Epithelial cell of esophagus (primary cell): Measurements from ENCODE around the gene TOGARAM1.
A peak's percentile ranks its signal among the peaks of the same experiment; 100 is the strongest.

Experiments used
- DNase-seq: peaks from one replicate; pipeline ENCODE4 v3.0.0; 2010; ENCODE audit warnings: low read depth
- H3K4me3 ChIP-seq: 2 replicates; pipeline ENCODE4 v1.5.1; 2011; ENCODE audit warnings: mild to moderate bottlenecking, low read length, control low read depth
- CTCF ChIP-seq: IDR thresholded peaks from 2 replicates; pipeline ENCODE4 v1.5.1; 2011; ENCODE audit warnings: low read depth, mild to moderate bottlenecking, low read length, control low read depth, inconsistent platforms; ENCODE audit not compliant: insufficient read depth; ENCODE audit errors: missing control alignments

Gene TOGARAM1

GRCh38 chr14:44954750-44955149, 7.2 kb upstream of the TOGARAM1 start:
- DNase-seq, result no peak
- no peak for TF ChIP-seq CTCF
- H3K4me3 ChIP-seq, result no peak overlapping the region

DNA sequence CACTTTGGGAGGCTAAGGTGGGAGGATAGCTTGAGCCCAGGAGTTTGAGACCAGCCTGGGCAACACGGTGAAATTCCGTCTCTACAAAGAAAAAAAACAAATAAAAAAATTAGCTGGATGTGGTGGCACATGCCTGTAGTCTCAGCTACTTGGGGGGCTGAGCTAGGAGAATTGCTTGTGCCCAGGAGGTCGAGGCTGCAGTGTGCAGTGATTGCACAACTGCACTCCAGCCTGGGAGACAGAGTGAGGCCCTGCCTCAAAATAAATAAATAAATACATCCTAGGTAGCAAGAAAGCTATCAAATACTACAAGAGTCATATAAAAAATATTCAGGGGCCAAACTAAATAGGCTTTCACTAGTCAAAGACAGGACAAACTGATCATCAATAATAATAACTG, 6.5 kb upstream of the TOGARAM1 start:
- no peak for DNase-seq
- no peak for TF ChIP-seq CTCF
- no peak overlapping the region for H3K4me3 ChIP-seq

DNA sequence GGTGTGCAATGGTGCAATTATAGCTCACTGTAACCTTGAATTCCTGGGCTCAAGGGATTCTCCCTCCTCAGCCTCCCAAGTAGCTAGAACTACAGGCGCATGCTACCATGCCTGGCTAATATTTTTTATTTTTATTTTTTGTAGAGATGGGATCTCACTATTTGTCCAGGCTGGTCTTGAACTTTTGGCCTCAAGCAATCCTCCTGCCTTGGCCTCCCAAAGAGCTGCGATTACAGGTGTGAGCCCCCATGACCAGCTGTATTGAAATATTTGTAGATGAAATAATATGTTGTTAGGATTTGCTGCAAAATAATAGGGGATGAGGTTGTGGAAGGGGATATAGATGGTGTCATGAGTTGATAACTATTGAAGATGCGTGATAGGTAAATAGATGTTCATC, 5.1 kb upstream of the TOGARAM1 start:
- no peak for TF ChIP-seq CTCF
- H3K4me3 ChIP-seq, result no peak overlapping the region
- no peak for DNase-seq

DNA sequence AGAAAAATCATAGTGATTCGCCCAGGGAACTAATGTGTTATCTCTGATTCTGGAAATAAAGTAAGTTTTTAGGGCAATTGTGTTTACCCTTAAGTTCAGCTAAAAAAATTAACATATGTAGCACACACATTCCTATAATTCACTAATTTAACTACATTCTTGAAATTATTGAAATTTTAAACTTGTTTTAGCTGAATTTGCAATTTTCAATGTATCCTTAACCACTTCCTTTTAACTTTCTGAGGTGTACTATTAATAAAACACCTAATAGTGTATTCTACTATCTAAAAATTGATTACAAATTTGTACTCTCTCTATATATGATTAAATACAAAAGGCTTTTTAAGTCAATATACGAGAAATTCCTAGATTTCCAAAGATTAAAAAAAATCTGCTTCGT, 2.5 kb upstream of the TOGARAM1 start:
- no peak for DNase-seq
- H3K4me3 ChIP-seq, result no peak overlapping the region
- TF ChIP-seq CTCF, result no peak

- no peak for TF ChIP-seq CTCF
- peak overlapping the region; percentile 97 for H3K4me3 ChIP-seq
- DNase-seq, result no peak
Observed at GRCh38 chr14:44960146-44960545, 1.8 kb upstream of the TOGARAM1 start.

- H3K4me3 ChIP-seq, result peak overlapping the region; percentile 97
- no peak for TF ChIP-seq CTCF
- no peak for DNase-seq
Observed at GRCh38 chr14:44960646-44961045, 1.3 kb upstream of the TOGARAM1 start.

GRCh38 chr14:44961151-44961553, 838 bp upstream of the TOGARAM1 start:
- H3K4me3 ChIP-seq, result peak overlapping the region; percentile 97
- DNase-seq, result peak; percentile 62
- TF ChIP-seq CTCF, result peak; percentile 14
